A673 (cell line): ENCODE data around the gene AQP2. TPM values are rescaled to one million over a fixed set of nuclear protein-coding genes. Genes with fewer than 3 reads are reported as not detected.

Experiments
- BruUV-seq: library from RNA; stranded (reverse); fragments of 400-500 nt; replicated peaks from 2 replicates; lab custom pipeline; 2021; lab: Mats Ljungman, UMichigan
- CTCF ChIA-PET: fragments of 300-600 bp; sonication (Branson Sonifier 250); formaldehyde crosslinking; loops from one replicate; lab custom pipeline; 2022; ENCODE audit warnings: antibody characterized with exemption; lab: Charles Lee
- POLR2A ChIA-PET: fragments of 300-600 bp; sonication (Branson Sonifier 250); formaldehyde crosslinking; loops from one replicate; lab custom pipeline; 2022; ENCODE audit warnings: antibody characterized with exemption; ENCODE audit not compliant: low non-redundant PET; lab: Charles Lee
- DNase-seq: peaks from one replicate; pipeline ENCODE4 v3.0.0-alpha.2; 2015; ENCODE audit warnings: low spot score
- H3K27ac ChIP-seq: fragments of 200-600 bp; sonication (generic); 2 replicates; pipeline ENCODE4 v1.5.1; 2016; ENCODE audit warnings: mixed run types, low read depth, mild to moderate bottlenecking, mixed read lengths, antibody characterized with exemption, low read length; ENCODE audit not compliant: poor library complexity, severe bottlenecking
- H3K27me3 ChIP-seq: fragments of 200-600 bp; sonication (generic); replicated peaks from 2 replicates; pipeline ENCODE4 v1.6.1; 2017; ENCODE audit warnings: mixed run types, low read depth, mild to moderate bottlenecking, mixed read lengths, antibody characterized with exemption, low read length; ENCODE audit not compliant: insufficient read depth, poor library complexity
- H3K36me3 ChIP-seq: fragments of 200-600 bp; sonication (generic); 2 replicates; pipeline ENCODE4 v1.6.1; 2016; ENCODE audit warnings: mixed run types, mild to moderate bottlenecking, mixed read lengths, antibody characterized with exemption, low read length; ENCODE audit not compliant: insufficient read depth, poor library complexity, severe bottlenecking
- H3K4me1 ChIP-seq: fragments of 200-600 bp; sonication (generic); 2 replicates; pipeline ENCODE4 v1.6.1; 2017; ENCODE audit warnings: mixed run types, mild to moderate bottlenecking, mixed read lengths, antibody characterized with exemption, low read length; ENCODE audit not compliant: insufficient read depth, poor library complexity, severe bottlenecking
- H3K4me3 ChIP-seq: fragments of 200-600 bp; sonication (generic); 2 replicates; pipeline ENCODE4 v1.5.1; 2016; ENCODE audit warnings: low read depth, mixed run types, mild to moderate bottlenecking, mixed read lengths, low read length; ENCODE audit not compliant: poor library complexity, severe bottlenecking
- H3K9me3 ChIP-seq: fragments of 200-600 bp; sonication (generic); 2 replicates; pipeline ENCODE4 v1.6.1; 2016; ENCODE audit warnings: mixed run types, low read depth, mild to moderate bottlenecking, mixed read lengths, antibody characterized with exemption, low read length; ENCODE audit not compliant: poor library complexity, severe bottlenecking
- CTCF ChIP-seq: fragments of 300-800, 200-600 bp; sonication (generic); conservative IDR thresholded peaks from 2 replicates; pipeline ENCODE4 v1.5.1; 2017; ENCODE audit warnings: low read depth, mild to moderate bottlenecking, antibody characterized with exemption, low read length, moderate library complexity, mixed read lengths
- EZH2 ChIP-seq: fragments of 200-600 bp; sonication (generic); IDR thresholded peaks from 2 replicates; pipeline ENCODE4 v1.6.1; 2017; ENCODE audit warnings: borderline replicate concordance, low read depth, mild to moderate bottlenecking, mixed read lengths, antibody characterized with exemption, low read length; ENCODE audit not compliant: poor library complexity, severe bottlenecking
- intact Hi-C: fragments of 100-400 bp; cut with micrococcal nuclease; formaldehyde crosslinking; loops from one replicate; pipeline ENCODE4 v1.10.0; 2022; ENCODE audit not compliant: unreplicated experiment
- total RNA-seq: library from RNA; stranded (reverse); gene quantifications from 2 replicates; pipeline ENCODE4 v1.2.3, GENCODE V29; 2021

Gene AQP2
- total RNA-seq, 1 experiment from 2014 or later: not detected

DNA sequence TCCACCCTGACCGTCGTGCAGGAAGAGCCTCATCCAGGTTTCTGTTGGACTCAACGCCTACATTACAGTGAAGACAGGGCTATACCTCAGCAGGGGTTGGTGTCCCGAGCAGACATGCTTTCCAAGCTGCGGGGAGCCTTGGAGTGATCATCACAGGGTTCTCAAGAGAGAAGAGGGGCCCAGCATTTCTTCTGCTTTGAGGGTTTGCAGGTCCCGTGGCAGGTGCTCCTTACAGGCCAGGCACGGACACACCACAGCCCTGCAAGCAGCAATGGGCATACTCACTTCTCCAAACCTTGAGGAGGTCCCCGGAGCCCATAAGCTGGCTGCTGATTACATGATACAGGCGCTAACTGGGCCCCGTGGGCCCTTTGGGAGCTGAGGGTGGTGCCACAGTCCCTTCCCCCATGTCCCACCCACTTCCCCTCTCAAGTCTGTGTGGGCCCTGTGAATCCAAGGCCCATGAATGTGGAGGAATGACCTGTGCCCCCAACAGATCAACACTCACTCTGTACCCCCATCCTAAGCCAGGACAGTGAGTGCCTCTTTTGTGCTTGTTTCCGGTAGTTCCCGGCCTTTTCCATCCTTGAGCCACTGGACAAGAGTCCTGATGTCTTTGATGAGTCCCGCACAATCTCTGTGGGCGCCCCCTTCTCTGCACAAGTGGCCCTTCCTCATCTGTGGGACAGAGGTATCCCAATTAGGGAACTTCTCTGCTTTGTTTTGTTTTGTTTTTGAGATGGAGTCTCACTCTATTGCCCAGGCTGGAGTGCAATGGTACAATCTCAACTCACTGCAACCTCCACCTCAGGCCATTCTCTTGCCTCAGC, 1.1 kb downstream of the AQP2 start:
- Histone ChIP-seq H3K4me1 (no peaks in the 10 kb centered on the region), H3K27me3 (peaks cover 11% of the 10 kb centered on the region), H3K4me3 (no peak overlapping the region), H3K9me3 (no peaks in the 10 kb centered on the region), H3K27ac (no peak overlapping the region), H3K36me3 (no peaks in the 10 kb centered on the region)
- no peak for DNase-seq
- BruUV-seq: no TSS peak
- POLR2A ChIA-PET: no interaction called here
- intact Hi-C loops: no loop called here
- no peak for TF ChIP-seq EZH2
- TF ChIP-seq CTCF: no peak
- CTCF ChIA-PET: no interaction called here

- Histone ChIP-seq H3K27me3 (peaks cover 11% of the 10 kb centered on the region), H3K4me1 (no peaks in the 10 kb centered on the region), H3K36me3 (no peaks in the 10 kb centered on the region), H3K9me3 (no peaks in the 10 kb centered on the region), H3K4me3 (no peak overlapping the region), H3K27ac (no peak overlapping the region)
- intact Hi-C loops: no loop called here
- DNase-seq: no peak
- CTCF ChIA-PET: no interaction called here
- TF ChIP-seq EZH2 (no peak), CTCF (no peak)
- POLR2A ChIA-PET: no interaction called here
- BruUV-seq: no TSS peak
Measured at GRCh38 chr12:49952391-49953055, 2.0 kb downstream of the AQP2 start.

DNA sequence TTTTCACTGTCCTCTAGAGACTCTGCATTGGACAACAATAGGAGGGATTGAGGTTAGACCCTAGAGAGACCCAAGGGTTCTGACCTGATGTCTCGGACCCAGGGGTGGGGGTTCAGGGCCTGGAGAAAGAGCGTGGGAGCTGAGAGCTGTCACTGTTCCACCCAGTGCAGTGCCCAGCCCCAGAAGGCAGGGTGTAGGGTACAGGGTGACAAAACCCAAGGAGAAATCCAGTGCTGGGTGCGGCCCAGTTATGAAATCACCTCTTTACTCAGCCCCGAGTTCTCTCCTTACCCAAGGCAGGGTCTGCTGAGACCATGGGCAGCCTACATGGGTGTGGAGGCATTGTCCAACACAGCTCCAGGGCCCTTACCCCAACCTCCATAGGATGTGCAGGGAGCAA, 2.6 kb downstream of the AQP2 start:
- Histone ChIP-seq H3K4me3 (no peak overlapping the region), H3K27me3 (peaks cover 17% of the 10 kb centered on the region), H3K4me1 (no peaks in the 10 kb centered on the region), H3K36me3 (no peaks in the 10 kb centered on the region), H3K9me3 (no peaks in the 10 kb centered on the region), H3K27ac (no peak overlapping the region)
- intact Hi-C loops: no loop called here
- no peak for DNase-seq
- no TSS peak for BruUV-seq
- POLR2A ChIA-PET: no interaction called here
- CTCF ChIA-PET: interaction anchor here (1.4 kb wide), 1 partner anchor 8 kb away, joined by 5 read pairs; no protein-coding TSS in a partner anchor
- TF ChIP-seq CTCF (no peak), EZH2 (no peak)
